Panc1 (cell line): ENCODE results near the gene PNKP. TPM values are rescaled to one million over a fixed set of nuclear protein-coding genes. Genes with fewer than 3 reads are reported as not detected.

Experiments
- ATAC-seq: fragments of 200-7000 bp; cut with Tn5 transposase; 2 replicates; pipeline ENCODE4 v1.9.1; 2020; ENCODE audit warnings: mild to moderate bottlenecking, moderate library complexity
- BruUV-seq: library from RNA; stranded (reverse); fragments of 400-500 nt; replicated peaks from 2 replicates; lab custom pipeline; 2021; lab: Mats Ljungman, UMichigan
- CTCF ChIA-PET: fragments of 300-600 bp; sonication (Branson Sonifier 250); formaldehyde crosslinking; loops from one replicate; lab custom pipeline; 2022; ENCODE audit warnings: antibody characterized with exemption; lab: Charles Lee
- POLR2A ChIA-PET: fragments of 300-600 bp; sonication (Branson Sonifier 250); formaldehyde crosslinking; loops from one replicate; lab custom pipeline; 2022; ENCODE audit warnings: antibody characterized with exemption; lab: Charles Lee
- DNase-seq: peaks from one replicate; pipeline ENCODE4 v3.0.0-alpha.2; 2010; ENCODE audit warnings: low read depth, low spot score
- H3K27ac ChIP-seq: 2 replicates; pipeline ENCODE4 v1.5.1; 2011; ENCODE audit warnings: mild to moderate bottlenecking, low read length, inconsistent platforms
- H3K27me3 ChIP-seq: fragments of 200-500 bp; sonication (Bioruptor generic); 2 replicates; pipeline ENCODE4 v1.6.0; 2014; ENCODE audit warnings: low read length, inconsistent platforms; ENCODE audit not compliant: control insufficient read depth, insufficient read depth
- H3K36me3 ChIP-seq: fragments of 200-500 bp; sonication (Bioruptor generic); 2 replicates; pipeline ENCODE4 v1.5.1; 2014; ENCODE audit warnings: inconsistent platforms, mild to moderate bottlenecking, low read length, moderate library complexity; ENCODE audit not compliant: control insufficient read depth, insufficient read depth
- H3K4me1 ChIP-seq: 2 replicates; pipeline ENCODE4 v1.5.1; 2011; ENCODE audit warnings: inconsistent platforms, mild to moderate bottlenecking, low read length, moderate library complexity; ENCODE audit not compliant: control insufficient read depth, insufficient read depth
- H3K4me3 ChIP-seq, 2 experiments: 2 replicates each; pipeline ENCODE4 v1.5.1; 2011 to 2012; ENCODE audit warnings: low read depth in 2 of 2, low read length in 2 of 2, mild to moderate bottlenecking in 2 of 2, inconsistent platforms in 1 of 2, moderate library complexity in 1 of 2
- H3K9me3 ChIP-seq: fragments of 200-500 bp; sonication (Bioruptor generic); 2 replicates; pipeline ENCODE4 v1.5.1; 2014; ENCODE audit warnings: low read depth, mild to moderate bottlenecking, inconsistent platforms, low read length, moderate library complexity; ENCODE audit not compliant: control insufficient read depth, insufficient read depth
- CTCF ChIP-seq: fragments of 450-650 bp; IDR thresholded peaks from 2 replicates; pipeline ENCODE4 v1.5.1; 2017; ENCODE audit warnings: mild to moderate bottlenecking
- POLR2AphosphoS5 ChIP-seq: IDR thresholded peaks from 2 replicates; pipeline ENCODE4 v1.6.1; 2012; ENCODE audit warnings: mild to moderate bottlenecking, low read depth, low read length, moderate library complexity
- REST ChIP-seq, 2 experiments: IDR thresholded peaks; 2 replicates each; pipeline ENCODE4 v1.6.1; 2011 to 2012; ENCODE audit warnings: low read depth in 2 of 2, control low read depth in 1 of 2, low read length in 1 of 2, mild to moderate bottlenecking in 1 of 2, moderate library complexity in 1 of 2; ENCODE audit not compliant: insufficient read depth in 1 of 2
- SIN3A ChIP-seq: IDR thresholded peaks from 2 replicates; pipeline ENCODE4 v1.6.1; 2012; ENCODE audit warnings: low read depth, mild to moderate bottlenecking, low read length, moderate library complexity, borderline replicate concordance; ENCODE audit not compliant: insufficient read depth
- TCF7L2 ChIP-seq: IDR thresholded peaks from 2 replicates; pipeline ENCODE4 v1.6.1; 2011; ENCODE audit warnings: mild to moderate bottlenecking, low read depth, low read length, inconsistent platforms
- in situ Hi-C: cut with HindIII; loops from 2 replicates; pipeline ENCODE4 v1.10.0; 2016; ENCODE audit warnings: low sequenced_read_pairs, low pct_unique_long_range_greater_than_20kb
- intact Hi-C: fragments of 100-400 bp; cut with micrococcal nuclease; formaldehyde crosslinking; loops from one replicate; pipeline ENCODE4 v1.10.0; 2022; ENCODE audit not compliant: unreplicated experiment
- total RNA-seq: library from RNA; stranded (reverse); gene quantifications from one replicate; pipeline ENCODE4 v1.2.1, GENCODE V29; 2021; ENCODE audit not compliant: unreplicated experiment

Gene PNKP
- total RNA-seq, 1 experiment from 2014 or later, result 76.7 TPM

GRCh38 chr19:49883094-49883493, 15.7 kb upstream of the PNKP start:
- POLR2A ChIA-PET, result no interaction called here
- BruUV-seq, result no TSS peak
- intact Hi-C loops, result no loop called here

GRCh38 chr19:49882643-49883042, 15.3 kb upstream of the PNKP start:
- POLR2A ChIA-PET, result interaction anchor here (0.5 kb wide), 1 partner anchor 47 kb away, joined by 3 read pairs; no protein-coding TSS in a partner anchor
- DNase-seq (no peak), ATAC-seq (no peak)
- no peak overlapping the region for H3K27ac ChIP-seq
- in situ Hi-C loops (no loop called here), intact Hi-C loops (no loop called here)
- no peaks in the 10 kb centered on the region for H3K9me3 ChIP-seq
- CTCF ChIA-PET, result no interaction called here
- TF ChIP-seq SIN3A, result no peak
- no peak for TF ChIP-seq POLR2AphosphoS5
- TF ChIP-seq TCF7L2, result no peak
- no peak for TF ChIP-seq REST (IDR thresholded peaks at IDR 0.05; ENCODE audit: insufficient read depth in 1 of 2, low read depth in 2 of 2, low read length in 1 of 2)
- no peak for TF ChIP-seq CTCF
- H3K36me3 ChIP-seq, result no peaks in the 10 kb centered on the region
- no peak overlapping the region for H3K4me3 ChIP-seq
- H3K4me1 ChIP-seq, result peaks cover 4% of the 10 kb centered on the region
- BruUV-seq, result no TSS peak
- H3K27me3 ChIP-seq, result no peaks in the 10 kb centered on the region

More at GRCh38 chr19:49883094-49883493, 15.7 kb upstream of the PNKP start:
- Histone ChIP-seq H3K4me1 (peaks cover 4% of the 10 kb centered on the region), H3K36me3 (no peaks in the 10 kb centered on the region), H3K27me3 (no peaks in the 10 kb centered on the region), H3K4me3 (no peak overlapping the region), H3K27ac (no peak overlapping the region), H3K9me3 (no peaks in the 10 kb centered on the region)
- no peak for DNase-seq
- in situ Hi-C loops, result no loop called here
- TF ChIP-seq SIN3A (no peak), TCF7L2 (no peak), CTCF (no peak), POLR2AphosphoS5 (no peak), REST (IDR thresholded peaks at IDR 0.05; ENCODE audit: insufficient read depth in 1 of 2, low read depth in 2 of 2, low read length in 1 of 2) (no peak)
- ATAC-seq, result no peak
- CTCF ChIA-PET, result no interaction called here
